Skeletal muscle satellite cell (primary cell): ENCODE results near the gene MYBPC2.
"Not testable (repeated sequence)": the region's sequence is repeated elsewhere in the genome, so short reads cannot be mapped to it uniquely, and the experiment has no call there.

Source experiments
- H3K27me3 ChIP-seq: 2 replicates; pipeline ENCODE4 v1.7.0; 2013; ENCODE audit warnings: low read length; ENCODE audit not compliant: control insufficient read depth, insufficient read depth
- H3K36me3 ChIP-seq: 2 replicates; pipeline ENCODE4 v1.7.0; 2013; ENCODE audit warnings: mild to moderate bottlenecking, control low read depth, low read length; ENCODE audit not compliant: insufficient read depth
- H3K4me1 ChIP-seq: 2 replicates; pipeline ENCODE4 v1.7.0; 2013; ENCODE audit warnings: low read length; ENCODE audit not compliant: control insufficient read depth, insufficient read depth
- H3K4me2 ChIP-seq: 2 replicates; pipeline ENCODE4 v1.7.0; 2013; ENCODE audit warnings: mild to moderate bottlenecking, low read length
- H3K4me3 ChIP-seq: 2 replicates; pipeline ENCODE4 v1.7.0; 2013; ENCODE audit warnings: low read length
- H3K9ac ChIP-seq: 2 replicates; pipeline ENCODE4 v1.7.0; 2013; ENCODE audit warnings: mild to moderate bottlenecking, low read depth, low read length, moderate library complexity
- H3K9me3 ChIP-seq: replicated peaks from 2 replicates; pipeline ENCODE4 v1.7.0; 2013; ENCODE audit warnings: mild to moderate bottlenecking, control low read depth, low read length

MYBPC2 gene

DNA sequence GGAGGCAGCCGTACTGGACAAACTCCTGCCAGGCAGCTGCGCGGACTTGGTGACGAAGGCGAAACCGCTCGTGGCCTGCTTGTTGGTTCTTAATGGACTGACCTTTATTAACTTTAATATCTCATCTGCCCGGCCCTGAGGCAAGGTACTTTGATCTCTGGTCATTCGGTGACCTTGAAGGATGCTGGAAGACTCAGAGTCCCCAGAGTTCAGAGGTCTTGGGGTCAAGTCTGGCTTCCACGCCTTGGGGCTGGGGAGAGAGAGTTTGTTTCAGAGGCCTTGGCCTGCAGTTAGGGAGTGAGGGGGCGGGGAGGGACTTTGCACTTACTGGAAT is 34.0 kb downstream of the MYBPC2 start:
- peaks cover 5% of the 10 kb centered on the region for H3K4me1 ChIP-seq
- no peaks in the 10 kb centered on the region for H3K36me3 ChIP-seq
- no peaks in the 10 kb centered on the region for H3K9me3 ChIP-seq
- no peak overlapping the region for H3K9ac ChIP-seq
- no peak overlapping the region for H3K4me2 ChIP-seq
- H3K4me3 ChIP-seq = no peak overlapping the region
- H3K27me3 ChIP-seq = no peaks in the 10 kb centered on the region

DNA sequence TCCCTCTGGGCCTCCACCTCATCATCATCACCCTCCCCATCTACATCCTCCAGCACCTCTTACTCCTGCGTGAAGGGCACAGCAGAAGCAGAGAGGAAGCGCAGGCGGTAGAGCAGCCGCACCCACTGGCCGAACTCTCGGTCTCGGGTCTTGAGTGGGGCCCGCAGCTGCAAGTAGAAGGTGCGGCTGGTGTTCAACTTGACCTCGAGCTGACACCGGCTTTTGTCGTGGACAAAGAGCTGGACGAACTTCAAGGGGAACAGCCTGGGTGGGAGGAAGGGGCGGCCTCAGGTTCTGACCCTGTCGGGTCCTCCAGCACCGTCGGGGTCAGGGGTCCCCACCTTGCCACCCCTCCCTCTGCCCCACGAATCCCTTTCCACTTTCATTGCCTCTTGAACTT is 34.9 kb downstream of the MYBPC2 start:
- H3K9me3 ChIP-seq = no peaks in the 10 kb centered on the region
- no peak overlapping the region for H3K4me3 ChIP-seq
- H3K27me3 ChIP-seq = no peaks in the 10 kb centered on the region
- no peak overlapping the region for H3K4me2 ChIP-seq
- H3K9ac ChIP-seq = no peak overlapping the region
- no peaks in the 10 kb centered on the region for H3K36me3 ChIP-seq
- peaks cover 5% of the 10 kb centered on the region for H3K4me1 ChIP-seq

DNA sequence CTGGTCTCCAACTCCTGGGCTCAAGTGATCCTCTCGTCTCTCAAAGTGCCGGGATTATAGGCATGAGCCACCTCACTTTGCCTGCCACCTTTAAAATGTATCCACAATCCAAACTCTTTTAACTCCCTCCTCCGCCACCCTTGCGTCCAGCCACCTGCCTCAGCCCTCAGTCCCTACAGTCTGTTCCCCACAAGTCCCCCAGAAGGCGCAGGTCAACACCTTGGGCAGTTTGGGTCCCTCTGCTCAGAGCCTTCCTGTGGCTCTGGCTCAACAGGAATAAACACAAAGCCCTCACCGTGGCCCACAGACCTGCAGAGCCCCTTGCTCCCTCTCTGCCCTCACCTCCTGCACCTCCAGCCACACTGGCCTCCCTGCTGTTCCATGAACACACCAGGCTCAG is 36.1 kb downstream of the MYBPC2 start:
- Histone ChIP-seq H3K36me3 (no peaks in the 10 kb centered on the region), H3K9ac (no peak overlapping the region), H3K4me2 (no peak overlapping the region), H3K9me3 (no peaks in the 10 kb centered on the region), H3K27me3 (no peaks in the 10 kb centered on the region), H3K4me3 (no peak overlapping the region), H3K4me1 (peaks cover 5% of the 10 kb centered on the region)

- not testable (repeated sequence) for H3K4me2 ChIP-seq, H3K36me3 ChIP-seq, H3K9me3 ChIP-seq, H3K27me3 ChIP-seq, H3K4me3 ChIP-seq, H3K4me1 ChIP-seq, H3K9ac ChIP-seq
Observed at GRCh38 chr19:50473336-50473735, 40.6 kb downstream of the MYBPC2 start.

DNA sequence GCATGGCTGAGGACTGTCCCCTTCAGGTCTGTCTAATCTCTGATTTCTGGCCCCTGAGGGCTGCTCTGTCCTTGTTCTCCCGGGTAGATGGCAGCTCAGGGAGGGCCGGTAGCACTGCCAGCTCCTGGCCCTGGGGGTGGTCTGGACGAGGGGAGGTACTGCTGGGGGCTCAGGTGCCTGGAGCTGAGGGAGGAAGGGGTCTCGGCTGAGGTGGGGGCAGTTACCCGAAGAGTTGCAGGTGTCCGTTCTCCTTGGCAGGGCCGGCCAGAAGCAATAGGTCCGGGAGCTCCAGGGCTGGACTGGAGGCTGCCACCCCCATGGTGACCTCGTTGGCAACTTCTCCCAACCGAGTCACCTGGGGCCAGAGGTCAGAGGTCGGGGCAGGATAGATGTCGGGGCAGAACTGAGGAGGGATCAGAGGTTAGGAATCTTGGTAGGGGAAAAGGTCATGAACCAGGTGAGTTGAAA is 42.4 kb downstream of the MYBPC2 start:
- H3K9ac ChIP-seq = no peak overlapping the region
- H3K9me3 ChIP-seq = no peaks in the 10 kb centered on the region
- H3K4me2 ChIP-seq = no peak overlapping the region
- H3K4me1 ChIP-seq = peaks cover 7% of the 10 kb centered on the region
- H3K36me3 ChIP-seq = peaks cover 10% of the 10 kb centered on the region
- no peaks in the 10 kb centered on the region for H3K27me3 ChIP-seq
- no peak overlapping the region for H3K4me3 ChIP-seq

DNA sequence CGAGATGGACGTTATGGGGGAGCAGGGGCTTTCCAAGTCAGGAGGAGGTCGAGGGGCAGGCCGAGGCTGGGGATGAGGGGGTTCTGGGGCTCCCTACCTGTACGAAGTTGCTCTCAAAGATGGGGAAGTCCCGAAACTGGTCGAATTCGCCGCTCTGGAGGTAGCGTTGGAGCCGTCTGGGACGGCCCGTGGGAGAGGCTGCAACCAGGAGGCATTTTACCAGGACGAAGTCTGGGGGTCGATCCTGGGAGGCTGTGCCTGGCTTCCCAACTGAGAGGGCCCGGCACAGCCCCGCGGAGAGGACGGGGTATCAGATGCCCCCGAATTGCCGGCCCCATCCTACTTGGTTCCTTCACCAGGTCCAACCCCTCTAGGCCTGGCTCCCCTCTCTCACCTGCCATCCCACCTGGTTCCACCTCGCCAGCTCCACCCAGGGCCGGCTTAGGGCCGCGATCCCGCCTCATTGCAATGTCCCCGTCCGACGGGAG is 43.1 kb downstream of the MYBPC2 start:
- Histone ChIP-seq H3K27me3 (no peaks in the 10 kb centered on the region), H3K4me3 (peak overlapping the region; percentile 99), H3K4me2 (peak overlapping the region; percentile 91), H3K9ac (no peak overlapping the region), H3K9me3 (no peaks in the 10 kb centered on the region), H3K36me3 (peaks cover 10% of the 10 kb centered on the region), H3K4me1 (peaks cover 7% of the 10 kb centered on the region)

- peak within 1 kb of the TSS; percentile 90 for H3K9ac ChIP-seq
- peaks cover 7% of the 10 kb centered on the region for H3K4me1 ChIP-seq
- no peaks in the 10 kb centered on the region for H3K27me3 ChIP-seq
- peak within 1 kb of the TSS; percentile 99 for H3K4me3 ChIP-seq
- H3K4me2 ChIP-seq = peak within 1 kb of the TSS; percentile 91
- H3K9me3 ChIP-seq = no peaks in the 10 kb centered on the region
- H3K36me3 ChIP-seq = peaks cover 10% of the 10 kb centered on the region
Observed at GRCh38 chr19:50476224-50476906, 43.7 kb downstream of the MYBPC2 start, which contains the start of the genes EMC10 and GARIN5A. EMC10 (plus strand) TSS chr19:50476507; CDS start chr19:50476545, 38 bp downstream. GARIN5A (minus strand) TSS chr19:50476848; CDS start chr19:50476388, 460 bp downstream.

GRCh38 chr19:50476907-50477238 is 44.2 kb downstream of the MYBPC2 start:
- peaks cover 10% of the 10 kb centered on the region for H3K36me3 ChIP-seq
- peak overlapping the region; percentile 90 for H3K9ac ChIP-seq
- H3K9me3 ChIP-seq = no peaks in the 10 kb centered on the region
- H3K4me1 ChIP-seq = peaks cover 7% of the 10 kb centered on the region
- peak overlapping the region; percentile 91 for H3K4me2 ChIP-seq
- no peaks in the 10 kb centered on the region for H3K27me3 ChIP-seq
- H3K4me3 ChIP-seq = peak overlapping the region; percentile 99

GRCh38 chr19:50477751-50478515 is 45.2 kb downstream of the MYBPC2 start:
- no peak overlapping the region for H3K9ac ChIP-seq
- H3K9me3 ChIP-seq = no peaks in the 10 kb centered on the region
- H3K4me3 ChIP-seq = no peak overlapping the region

DNA sequence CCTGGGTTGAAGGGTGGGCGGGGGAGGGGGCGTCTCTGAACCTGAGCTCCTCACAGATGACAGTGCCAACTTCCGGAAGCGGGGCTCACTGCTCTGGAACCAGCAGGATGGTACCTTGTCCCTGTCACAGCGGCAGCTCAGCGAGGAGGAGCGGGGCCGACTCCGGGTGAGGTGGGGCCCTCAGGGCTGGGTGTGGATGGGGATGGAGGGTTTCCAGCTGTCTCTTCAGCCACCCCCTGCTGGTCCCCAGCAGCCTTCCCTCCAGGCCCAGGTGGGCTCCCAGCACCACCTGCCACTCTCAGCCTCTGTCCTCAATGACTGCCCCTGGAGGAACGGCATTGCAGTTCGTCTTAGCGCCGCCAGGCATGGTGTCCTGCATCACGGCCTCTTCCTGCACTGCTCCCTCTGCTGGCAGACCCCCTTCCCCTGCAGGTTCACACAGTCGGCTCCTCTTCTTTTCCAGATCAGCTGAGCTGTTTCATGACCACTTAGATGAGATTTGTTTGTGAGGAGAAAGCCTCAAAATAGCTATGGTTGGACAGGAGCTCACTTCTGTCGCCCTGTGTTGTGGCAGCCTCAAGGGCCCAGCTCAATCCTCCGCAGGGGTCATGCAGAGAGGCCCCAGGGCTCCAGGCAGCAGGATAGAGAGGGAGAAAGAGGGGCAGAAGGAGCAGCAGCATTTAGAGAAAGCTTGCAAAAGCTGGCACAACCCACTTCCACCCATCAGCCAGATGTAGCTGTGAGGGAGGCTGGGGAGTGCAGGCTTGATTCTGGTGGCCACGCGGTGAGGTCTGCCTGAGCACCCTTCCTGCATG is 46.4 kb downstream of the MYBPC2 start:
- peaks cover 13% of the 10 kb centered on the region for H3K36me3 ChIP-seq
- no peaks in the 10 kb centered on the region for H3K27me3 ChIP-seq
- H3K4me2 ChIP-seq = no peak overlapping the region
- H3K9ac ChIP-seq = no peak overlapping the region
- peaks cover 7% of the 10 kb centered on the region for H3K4me1 ChIP-seq
- no peaks in the 10 kb centered on the region for H3K9me3 ChIP-seq
- no peak overlapping the region for H3K4me3 ChIP-seq

More at GRCh38 chr19:50477751-50478515, 45.2 kb downstream of the MYBPC2 start:
- H3K4me2 ChIP-seq = peak overlapping the region; percentile 91
- peaks cover 10% of the 10 kb centered on the region for H3K36me3 ChIP-seq
- peaks cover 7% of the 10 kb centered on the region for H3K4me1 ChIP-seq
- H3K27me3 ChIP-seq = no peaks in the 10 kb centered on the region

DNA sequence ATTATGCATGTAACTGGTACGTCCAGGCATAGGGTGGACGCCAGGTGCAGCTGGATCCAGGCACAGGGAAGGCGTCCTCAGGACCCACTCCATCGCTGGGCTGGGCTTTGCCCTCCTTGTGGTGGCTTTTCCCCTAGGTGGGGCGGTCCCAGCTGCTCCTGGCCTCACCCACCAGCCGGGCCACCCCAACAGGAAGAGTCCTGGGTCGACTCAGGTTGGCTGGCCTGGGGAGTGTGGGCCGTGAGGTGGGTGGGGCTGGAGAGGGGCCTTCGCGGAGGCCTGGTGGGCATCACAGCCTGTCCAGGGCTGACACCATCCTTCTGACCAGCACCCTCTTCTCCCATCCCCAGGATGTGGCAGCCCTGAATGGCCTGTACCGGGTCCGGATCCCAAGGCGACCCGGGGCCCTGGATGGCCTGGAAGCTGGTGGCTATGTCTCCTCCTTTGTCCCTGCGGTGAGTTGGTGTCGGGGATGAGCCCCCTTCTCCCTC is 47.1 kb downstream of the MYBPC2 start:
- Histone ChIP-seq H3K36me3 (peaks cover 13% of the 10 kb centered on the region), H3K4me3 (no peak overlapping the region), H3K4me1 (peaks cover 7% of the 10 kb centered on the region), H3K27me3 (no peaks in the 10 kb centered on the region), H3K9me3 (no peaks in the 10 kb centered on the region), H3K9ac (no peak overlapping the region), H3K4me2 (no peak overlapping the region)
